ENCODE results near the gene TMEM11. TPM values are rescaled to one million over a fixed set of nuclear protein-coding genes. Genes with fewer than 3 reads are reported as not detected.

TMEM11 gene
- total RNA-seq, 2 donors from 2014 or later, result 28.6 to 44.8 TPM

DNA sequence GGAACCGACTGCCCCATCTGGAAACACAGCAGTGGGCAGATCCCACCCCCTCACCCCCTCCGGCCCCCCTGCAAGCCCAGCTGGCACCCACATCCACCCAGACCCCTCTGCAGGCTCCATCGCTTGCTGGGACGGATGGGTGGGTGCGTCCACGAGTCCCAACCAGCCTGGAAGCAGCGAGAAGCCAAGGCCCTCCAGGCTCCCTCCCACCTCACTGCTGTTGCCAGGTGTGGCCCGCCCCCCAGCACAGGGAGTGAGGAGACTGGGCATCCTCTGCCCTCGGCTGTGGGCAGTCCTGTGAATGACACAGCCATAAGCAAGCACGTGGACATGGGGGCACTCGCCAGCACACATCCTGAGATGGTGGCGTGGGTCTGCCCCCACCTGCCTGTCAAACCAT lies 11.4 kb downstream of the TMEM11 start:
- no peaks in the 10 kb centered on the region for H3K27me3 ChIP-seq
- DNase-seq, result no peak
- H3K4me3 ChIP-seq, result no peak overlapping the region
- TF ChIP-seq, protein P1, sequence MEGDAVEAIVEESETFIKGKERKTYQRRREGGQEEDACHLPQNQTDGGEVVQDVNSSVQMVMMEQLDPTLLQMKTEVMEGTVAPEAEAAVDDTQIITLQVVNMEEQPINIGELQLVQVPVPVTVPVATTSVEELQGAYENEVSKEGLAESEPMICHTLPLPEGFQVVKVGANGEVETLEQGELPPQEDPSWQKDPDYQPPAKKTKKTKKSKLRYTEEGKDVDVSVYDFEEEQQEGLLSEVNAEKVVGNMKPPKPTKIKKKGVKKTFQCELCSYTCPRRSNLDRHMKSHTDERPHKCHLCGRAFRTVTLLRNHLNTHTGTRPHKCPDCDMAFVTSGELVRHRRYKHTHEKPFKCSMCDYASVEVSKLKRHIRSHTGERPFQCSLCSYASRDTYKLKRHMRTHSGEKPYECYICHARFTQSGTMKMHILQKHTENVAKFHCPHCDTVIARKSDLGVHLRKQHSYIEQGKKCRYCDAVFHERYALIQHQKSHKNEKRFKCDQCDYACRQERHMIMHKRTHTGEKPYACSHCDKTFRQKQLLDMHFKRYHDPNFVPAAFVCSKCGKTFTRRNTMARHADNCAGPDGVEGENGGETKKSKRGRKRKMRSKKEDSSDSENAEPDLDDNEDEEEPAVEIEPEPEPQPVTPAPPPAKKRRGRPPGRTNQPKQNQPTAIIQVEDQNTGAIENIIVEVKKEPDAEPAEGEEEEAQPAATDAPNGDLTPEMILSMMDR (IDR thresholded peaks at IDR 0.05), result no peak
- intact Hi-C loops (cut with DNase I), result no loop called here
- no peaks in the 10 kb centered on the region for H3K9me3 ChIP-seq
- H3K27ac ChIP-seq, result no peak overlapping the region
- peaks cover 13% of the 10 kb centered on the region for H3K36me3 ChIP-seq
- H3K4me1 ChIP-seq, result no peaks in the 10 kb centered on the region
- no peak overlapping the region for H3K9ac ChIP-seq (ENCODE audit: low read depth in 2 of 2, low read length in 2 of 2)

DNA sequence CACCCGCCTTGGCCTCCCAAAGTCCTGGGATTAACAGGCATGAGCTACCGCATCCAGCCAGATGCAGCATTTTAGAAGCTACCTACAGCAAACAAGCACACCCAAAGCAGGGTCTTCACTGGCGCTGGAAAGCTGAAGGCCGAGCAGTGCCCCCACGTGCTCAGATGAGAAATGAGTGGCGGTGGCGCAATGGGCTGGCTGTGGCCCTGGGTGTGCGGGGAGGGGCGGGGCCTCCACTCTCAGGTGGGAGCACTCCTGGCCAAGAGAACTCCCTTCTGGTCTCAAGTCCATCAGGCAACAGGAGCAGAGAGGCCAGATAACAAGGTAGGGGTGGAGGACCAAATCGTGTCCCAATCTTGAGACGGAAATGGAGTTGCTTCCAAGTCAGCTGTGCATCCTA lies 12.1 kb downstream of the TMEM11 start:
- TF ChIP-seq, protein P1 (IDR thresholded peaks at IDR 0.05), result no peak
- Histone ChIP-seq H3K9ac (ENCODE audit: low read depth in 2 of 2, low read length in 2 of 2) (no peak overlapping the region), H3K4me1 (no peaks in the 10 kb centered on the region), H3K36me3 (peaks cover 16% of the 10 kb centered on the region), H3K27me3 (no peaks in the 10 kb centered on the region), H3K9me3 (no peaks in the 10 kb centered on the region), H3K4me3 (no peak overlapping the region), H3K27ac (no peak overlapping the region)
- intact Hi-C loops (cut with DNase I), result no loop called here
- DNase-seq, result no peak

DNA sequence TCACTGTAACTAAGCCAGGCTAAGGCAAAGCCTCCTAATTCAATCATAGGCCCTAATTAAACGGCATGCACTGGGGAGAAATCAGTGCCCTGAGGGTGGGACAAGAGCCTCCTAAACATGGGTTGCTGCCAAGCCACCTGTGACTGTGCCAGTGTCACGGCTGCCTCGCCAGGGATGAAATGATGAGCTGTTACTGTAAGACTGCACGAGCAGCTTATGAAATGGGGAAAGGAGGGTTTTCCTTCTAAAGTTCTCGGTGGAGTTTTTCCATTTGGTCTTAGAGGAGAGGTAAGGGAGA lies 12.7 kb downstream of the TMEM11 start:
- no peak for DNase-seq
- intact Hi-C loops (cut with DNase I), result no loop called here
- H3K27ac ChIP-seq, result no peak overlapping the region
- TF ChIP-seq, protein P1 (IDR thresholded peaks at IDR 0.05), result no peak
- H3K27me3 ChIP-seq, result no peaks in the 10 kb centered on the region
- H3K9me3 ChIP-seq, result no peaks in the 10 kb centered on the region
- no peak overlapping the region for H3K4me3 ChIP-seq
- H3K4me1 ChIP-seq, result no peaks in the 10 kb centered on the region
- H3K9ac ChIP-seq (ENCODE audit: low read depth in 2 of 2, low read length in 2 of 2), result no peak overlapping the region
- H3K36me3 ChIP-seq, result peaks cover 16% of the 10 kb centered on the region

DNA sequence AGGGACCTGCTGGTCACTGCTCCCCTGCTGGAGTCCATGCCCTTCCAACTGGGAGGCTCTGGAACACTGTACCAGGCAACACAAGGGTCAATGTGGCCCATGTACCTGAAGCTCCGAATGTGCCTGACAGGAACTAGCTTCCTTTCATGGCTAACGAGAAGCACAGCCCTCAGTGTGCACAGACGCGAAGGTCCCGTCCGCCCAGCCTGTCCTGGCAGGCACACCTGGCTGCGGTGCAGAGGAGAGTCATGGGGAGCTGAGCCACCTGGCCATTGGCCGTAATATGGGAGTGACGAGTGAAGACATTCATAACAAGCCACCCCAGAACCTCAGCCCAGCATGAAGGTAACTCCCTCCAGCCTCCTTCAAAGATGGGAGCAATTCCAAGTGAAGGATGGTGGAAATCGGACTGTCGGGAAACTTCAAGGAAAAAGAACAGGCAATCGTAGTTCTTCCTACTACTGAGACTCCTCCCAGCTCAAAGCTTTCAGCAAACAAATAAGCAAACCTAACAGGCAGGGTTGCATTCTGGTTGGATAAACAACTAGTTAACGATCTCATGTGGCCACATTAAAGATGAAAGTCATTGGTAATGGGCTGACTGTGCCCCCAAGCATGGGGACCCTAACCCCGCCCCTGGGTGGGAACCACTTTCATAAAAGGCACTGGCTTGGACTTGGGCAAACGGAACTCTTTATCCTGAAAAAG lies 13.2 kb downstream of the TMEM11 start:
- TF ChIP-seq, protein P1 (IDR thresholded peaks at IDR 0.05), result no peak
- Histone ChIP-seq H3K4me3 (no peak overlapping the region), H3K9me3 (no peaks in the 10 kb centered on the region), H3K36me3 (peaks cover 16% of the 10 kb centered on the region), H3K27me3 (no peaks in the 10 kb centered on the region), H3K9ac (ENCODE audit: low read depth in 2 of 2, low read length in 2 of 2) (no peak overlapping the region), H3K27ac (no peak overlapping the region), H3K4me1 (no peaks in the 10 kb centered on the region)
- intact Hi-C loops (cut with DNase I), result no loop called here
- no peak for DNase-seq

DNA sequence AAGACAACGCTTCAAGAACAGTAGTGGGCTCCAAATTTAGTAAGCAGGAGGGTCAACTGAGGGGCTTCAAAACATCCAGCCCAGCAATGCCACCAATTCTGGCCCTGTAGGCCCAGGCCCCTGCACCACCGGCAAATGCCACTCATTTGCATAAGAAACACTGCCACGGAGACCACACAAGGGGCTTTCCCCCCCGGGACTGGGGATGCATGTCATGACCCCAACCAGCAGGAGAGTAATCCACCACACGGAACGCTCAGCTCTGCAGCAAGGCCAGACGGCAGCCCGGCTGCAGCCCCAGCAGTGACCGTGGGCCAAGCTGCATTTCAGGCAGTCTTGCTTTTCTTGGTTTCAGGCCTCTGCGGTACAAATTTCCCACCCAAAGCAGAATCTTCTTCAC lies 14.1 kb downstream of the TMEM11 start:
- TF ChIP-seq, protein P1 (IDR thresholded peaks at IDR 0.05), result no peak
- no peak for DNase-seq
- H3K27ac ChIP-seq, result no peak overlapping the region
- H3K27me3 ChIP-seq, result no peaks in the 10 kb centered on the region
- intact Hi-C loops (cut with DNase I), result no loop called here
- no peaks in the 10 kb centered on the region for H3K9me3 ChIP-seq
- no peaks in the 10 kb centered on the region for H3K4me1 ChIP-seq
- H3K9ac ChIP-seq (ENCODE audit: low read depth in 2 of 2, low read length in 2 of 2), result no peak overlapping the region
- peaks cover 16% of the 10 kb centered on the region for H3K36me3 ChIP-seq
- no peak overlapping the region for H3K4me3 ChIP-seq
